ENCODE results near the gene TMEM236.

TMEM236 gene

GRCh38 chr10:17790651-17791050 lies 38.6 kb downstream of the TMEM236 start:
- no peak overlapping the region for H3K4me3 Mint-ChIP-seq
- no peaks in the 10 kb centered on the region for H3K27me3 Mint-ChIP-seq
- H3K27ac Mint-ChIP-seq, result no peak overlapping the region
- no peaks in the 10 kb centered on the region for H3K4me1 Mint-ChIP-seq (ENCODE audit: low read depth)
- H3K9me3 Mint-ChIP-seq (ENCODE audit: low read depth), result no peaks in the 10 kb centered on the region
- H3K36me3 Mint-ChIP-seq, result no peaks in the 10 kb centered on the region

GRCh38 chr10:17792991-17793390 lies 41.0 kb downstream of the TMEM236 start:
- H3K27ac Mint-ChIP-seq, result no peak overlapping the region
- peaks cover 2% of the 10 kb centered on the region for H3K36me3 Mint-ChIP-seq
- H3K4me1 Mint-ChIP-seq (ENCODE audit: low read depth), result no peaks in the 10 kb centered on the region
- no peaks in the 10 kb centered on the region for H3K9me3 Mint-ChIP-seq (ENCODE audit: low read depth)
- H3K27me3 Mint-ChIP-seq, result no peaks in the 10 kb centered on the region
- no peak overlapping the region for H3K4me3 Mint-ChIP-seq

GRCh38 chr10:17793823-17794644 lies 42.0 kb downstream of the TMEM236 start:
- Mint-ChIP-seq H3K9me3 (ENCODE audit: low read depth) (no peaks in the 10 kb centered on the region), H3K36me3 (peaks cover 2% of the 10 kb centered on the region), H3K27ac (no peak overlapping the region), H3K4me1 (ENCODE audit: low read depth) (no peaks in the 10 kb centered on the region), H3K27me3 (no peaks in the 10 kb centered on the region), H3K4me3 (no peak overlapping the region)

- Mint-ChIP-seq H3K27me3 (no peaks in the 10 kb centered on the region), H3K4me3 (no peak overlapping the region), H3K9me3 (ENCODE audit: low read depth) (no peaks in the 10 kb centered on the region), H3K27ac (no peak overlapping the region), H3K4me1 (ENCODE audit: low read depth) (no peaks in the 10 kb centered on the region), H3K36me3 (peaks cover 2% of the 10 kb centered on the region)
Observed at GRCh38 chr10:17795083-17795482, 43.1 kb downstream of the TMEM236 start.

GRCh38 chr10:17795813-17796594 lies 44.0 kb downstream of the TMEM236 start:
- H3K36me3 Mint-ChIP-seq, result peaks cover 2% of the 10 kb centered on the region
- no peak overlapping the region for H3K27ac Mint-ChIP-seq
- H3K4me1 Mint-ChIP-seq (ENCODE audit: low read depth), result no peaks in the 10 kb centered on the region
- H3K9me3 Mint-ChIP-seq (ENCODE audit: low read depth), result no peaks in the 10 kb centered on the region
- no peaks in the 10 kb centered on the region for H3K27me3 Mint-ChIP-seq
- H3K4me3 Mint-ChIP-seq, result no peak overlapping the region

- Mint-ChIP-seq H3K27ac (no peak overlapping the region), H3K9me3 (ENCODE audit: low read depth) (peaks cover 5% of the 10 kb centered on the region), H3K4me1 (ENCODE audit: low read depth) (peaks cover 3% of the 10 kb centered on the region), H3K4me3 (no peak overlapping the region), H3K27me3 (peaks cover 2% of the 10 kb centered on the region), H3K36me3 (no peaks in the 10 kb centered on the region)
Observed at GRCh38 chr10:17801507-17801906, 49.5 kb downstream of the TMEM236 start.

GRCh38 chr10:17802350-17802749 lies 50.3 kb downstream of the TMEM236 start:
- no peak overlapping the region for H3K27ac Mint-ChIP-seq
- H3K4me3 Mint-ChIP-seq, result no peak overlapping the region
- peaks cover 5% of the 10 kb centered on the region for H3K9me3 Mint-ChIP-seq (ENCODE audit: low read depth)
- H3K27me3 Mint-ChIP-seq, result peaks cover 2% of the 10 kb centered on the region
- peaks cover 3% of the 10 kb centered on the region for H3K4me1 Mint-ChIP-seq (ENCODE audit: low read depth)
- no peaks in the 10 kb centered on the region for H3K36me3 Mint-ChIP-seq

- Mint-ChIP-seq H3K27me3 (peaks cover 2% of the 10 kb centered on the region), H3K4me3 (no peak overlapping the region), H3K36me3 (no peaks in the 10 kb centered on the region), H3K27ac (no peak overlapping the region), H3K4me1 (ENCODE audit: low read depth) (peaks cover 3% of the 10 kb centered on the region), H3K9me3 (ENCODE audit: low read depth) (peaks cover 5% of the 10 kb centered on the region)
Observed at GRCh38 chr10:17802976-17803375, 51.0 kb downstream of the TMEM236 start.

- Mint-ChIP-seq H3K4me1 (ENCODE audit: low read depth) (peaks cover 3% of the 10 kb centered on the region), H3K27me3 (peaks cover 13% of the 10 kb centered on the region), H3K4me3 (no peak overlapping the region), H3K9me3 (ENCODE audit: low read depth) (peaks cover 5% of the 10 kb centered on the region), H3K27ac (no peak overlapping the region), H3K36me3 (no peaks in the 10 kb centered on the region)
Observed at GRCh38 chr10:17805330-17805729, 53.3 kb downstream of the TMEM236 start.

GRCh38 chr10:17805921-17806577 lies 54.0 kb downstream of the TMEM236 start:
- Mint-ChIP-seq H3K36me3 (no peaks in the 10 kb centered on the region), H3K27me3 (peaks cover 15% of the 10 kb centered on the region), H3K27ac (no peak overlapping the region), H3K9me3 (ENCODE audit: low read depth) (peaks cover 5% of the 10 kb centered on the region), H3K4me3 (no peak overlapping the region), H3K4me1 (ENCODE audit: low read depth) (peaks cover 3% of the 10 kb centered on the region)

- Mint-ChIP-seq H3K27me3 (peaks cover 17% of the 10 kb centered on the region), H3K4me3 (no peak within 1 kb of the TSS), H3K9me3 (ENCODE audit: low read depth) (peaks cover 5% of the 10 kb centered on the region), H3K27ac (no peak within 1 kb of the TSS), H3K36me3 (no peaks in the 10 kb centered on the region), H3K4me1 (ENCODE audit: low read depth) (no peaks in the 10 kb centered on the region)
Observed at GRCh38 chr10:17808971-17809841, 57.2 kb downstream of the TMEM236 start, which contains the start of gene MRC1. TSS of gene MRC1 (plus strand) at chr10:17809348. CDS start at chr10:17809466, 118 bp downstream.

GRCh38 chr10:17811146-17811865 lies 59.3 kb downstream of the TMEM236 start:
- Mint-ChIP-seq H3K27me3 (peaks cover 18% of the 10 kb centered on the region), H3K4me3 (no peak overlapping the region), H3K36me3 (no peaks in the 10 kb centered on the region), H3K9me3 (ENCODE audit: low read depth) (no peaks in the 10 kb centered on the region), H3K4me1 (ENCODE audit: low read depth) (no peaks in the 10 kb centered on the region), H3K27ac (no peak overlapping the region)

GRCh38 chr10:17814973-17815372 lies 63.0 kb downstream of the TMEM236 start:
- Mint-ChIP-seq H3K4me3 (no peak overlapping the region), H3K4me1 (ENCODE audit: low read depth) (no peaks in the 10 kb centered on the region), H3K9me3 (ENCODE audit: low read depth) (no peaks in the 10 kb centered on the region), H3K27ac (no peak overlapping the region), H3K36me3 (no peaks in the 10 kb centered on the region), H3K27me3 (peaks cover 19% of the 10 kb centered on the region)

GRCh38 chr10:17816199-17816598 lies 64.2 kb downstream of the TMEM236 start:
- no peaks in the 10 kb centered on the region for H3K9me3 Mint-ChIP-seq (ENCODE audit: low read depth)
- no peak overlapping the region for H3K27ac Mint-ChIP-seq
- no peaks in the 10 kb centered on the region for H3K4me1 Mint-ChIP-seq (ENCODE audit: low read depth)
- peaks cover 13% of the 10 kb centered on the region for H3K27me3 Mint-ChIP-seq
- no peak overlapping the region for H3K4me3 Mint-ChIP-seq
- no peaks in the 10 kb centered on the region for H3K36me3 Mint-ChIP-seq

Measured in activated naive CD8-positive, alpha-beta T cell (primary cell).